Progenitor cell of endocrine pancreas (in vitro differentiated cells): ENCODE measurements around the gene TMEM69. TPM values are rescaled to one million over a fixed set of nuclear protein-coding genes. Genes with fewer than 3 reads are reported as not detected.
"Not testable (repeated sequence)": the region's sequence is repeated elsewhere in the genome, so short reads cannot be mapped to it uniquely, and the experiment has no call there.

Source experiments
- DNase-seq: peaks from one replicate; pipeline ENCODE4 v3.0.0; 2021; ENCODE audit warnings: low spot score; ENCODE audit not compliant: unreplicated experiment
- H3K27ac Mint-ChIP-seq: 2 replicates; pipeline ENCODE4 v1.8.0; 2021; ENCODE audit warnings: mild to moderate bottlenecking, moderate library complexity, mixed read lengths
- H3K27me3 Mint-ChIP-seq: 2 replicates; pipeline ENCODE4 v1.8.0; 2021; ENCODE audit warnings: mixed read lengths
- H3K36me3 Mint-ChIP-seq: 2 replicates; pipeline ENCODE4 v1.8.0; 2022; ENCODE audit warnings: mixed read lengths; ENCODE audit not compliant: insufficient read depth
- H3K4me1 Mint-ChIP-seq: 2 replicates; pipeline ENCODE4 v1.8.0; 2021; ENCODE audit warnings: low read depth, mixed read lengths
- H3K4me3 Mint-ChIP-seq: 2 replicates; pipeline ENCODE4 v1.8.0; 2021; ENCODE audit warnings: low read depth, mild to moderate bottlenecking, moderate library complexity, mixed read lengths
- H3K9me3 Mint-ChIP-seq: 2 replicates; pipeline ENCODE4 v1.8.0; 2021; ENCODE audit warnings: low read depth, mixed read lengths
- CTCF ChIP-seq: fragments of 200-600 bp; sonication (generic); IDR thresholded peaks from one replicate; pipeline ENCODE4 v1.5.0; 2021; ENCODE audit warnings: antibody characterized with exemption, mild to moderate bottlenecking; ENCODE audit not compliant: unreplicated experiment
- total RNA-seq: library from RNA; stranded (reverse); gene quantifications from 2 replicates; pipeline ENCODE4 v1.2.1, GENCODE V29; 2021

The TMEM69 gene
- total RNA-seq, 1 donor from 2014 or later, result 28.8 TPM

- Mint-ChIP-seq H3K27me3 (no peaks in the 10 kb centered on the region), H3K4me1 (peaks cover 31% of the 10 kb centered on the region), H3K4me3 (peak within 1 kb of the TSS; percentile 99), H3K27ac (peak within 1 kb of the TSS; percentile 100), H3K9me3 (no peaks in the 10 kb centered on the region), H3K36me3 (peaks cover 1% of the 10 kb centered on the region)
- no peak for TF ChIP-seq CTCF
- DNase-seq, result peak; percentile 94
Observed at GRCh38 chr1:45686288-45687013, 1.5 kb upstream of the TMEM69 start, which contains the start of gene GPBP1L1. TSS of gene GPBP1L1 (minus strand) at chr1:45686533. CDS start at chr1:45659087, 27,446 bp downstream.

- H3K36me3 Mint-ChIP-seq, result peaks cover 2% of the 10 kb centered on the region
- peaks cover 26% of the 10 kb centered on the region for H3K4me1 Mint-ChIP-seq
- H3K9me3 Mint-ChIP-seq, result no peaks in the 10 kb centered on the region
- TF ChIP-seq CTCF, result no peak
- no peaks in the 10 kb centered on the region for H3K27me3 Mint-ChIP-seq
- H3K4me3 Mint-ChIP-seq, result peak overlapping the region; percentile 99
- peak; percentile 95 for DNase-seq
- H3K27ac Mint-ChIP-seq, result peak overlapping the region; percentile 100
Observed at GRCh38 chr1:45687014-45687753, 797 bp upstream of the TMEM69 start.

- not testable (repeated sequence) for H3K27me3 Mint-ChIP-seq, H3K27ac Mint-ChIP-seq, H3K9me3 Mint-ChIP-seq, DNase-seq, H3K4me3 Mint-ChIP-seq, H3K4me1 Mint-ChIP-seq, H3K36me3 Mint-ChIP-seq
Observed at GRCh38 chr1:45693811-45694210, 5.8 kb downstream of the TMEM69 start.

- no peak overlapping the region for H3K27ac Mint-ChIP-seq
- no peak for TF ChIP-seq CTCF
- H3K36me3 Mint-ChIP-seq, result peaks cover 4% of the 10 kb centered on the region
- H3K4me3 Mint-ChIP-seq, result no peak overlapping the region
- H3K4me1 Mint-ChIP-seq, result peaks cover 4% of the 10 kb centered on the region
- no peak for DNase-seq
- H3K27me3 Mint-ChIP-seq, result no peaks in the 10 kb centered on the region
- no peaks in the 10 kb centered on the region for H3K9me3 Mint-ChIP-seq
Observed at GRCh38 chr1:45694823-45695222, 6.8 kb downstream of the TMEM69 start.

- Mint-ChIP-seq H3K36me3 (peaks cover 13% of the 10 kb centered on the region), H3K27me3 (no peaks in the 10 kb centered on the region), H3K27ac (no peak overlapping the region), H3K9me3 (peaks cover 5% of the 10 kb centered on the region), H3K4me3 (no peak overlapping the region), H3K4me1 (peaks cover 3% of the 10 kb centered on the region)
- no peak for TF ChIP-seq CTCF
- DNase-seq, result no peak
Observed at GRCh38 chr1:45704637-45705036, 16.7 kb downstream of the TMEM69 start.
